ENCODE results near the gene SH3BP2. TPM values are rescaled to one million over a fixed set of nuclear protein-coding genes. Genes with fewer than 3 reads are reported as not detected.

SH3BP2 gene
- total and polyA plus RNA-seq, 10 of the 15 experiments (the other 5 are each of a cell fraction or from before 2014, with no cell fraction given): 1.1 to 61.8 (median 23.9) TPM

DNA sequence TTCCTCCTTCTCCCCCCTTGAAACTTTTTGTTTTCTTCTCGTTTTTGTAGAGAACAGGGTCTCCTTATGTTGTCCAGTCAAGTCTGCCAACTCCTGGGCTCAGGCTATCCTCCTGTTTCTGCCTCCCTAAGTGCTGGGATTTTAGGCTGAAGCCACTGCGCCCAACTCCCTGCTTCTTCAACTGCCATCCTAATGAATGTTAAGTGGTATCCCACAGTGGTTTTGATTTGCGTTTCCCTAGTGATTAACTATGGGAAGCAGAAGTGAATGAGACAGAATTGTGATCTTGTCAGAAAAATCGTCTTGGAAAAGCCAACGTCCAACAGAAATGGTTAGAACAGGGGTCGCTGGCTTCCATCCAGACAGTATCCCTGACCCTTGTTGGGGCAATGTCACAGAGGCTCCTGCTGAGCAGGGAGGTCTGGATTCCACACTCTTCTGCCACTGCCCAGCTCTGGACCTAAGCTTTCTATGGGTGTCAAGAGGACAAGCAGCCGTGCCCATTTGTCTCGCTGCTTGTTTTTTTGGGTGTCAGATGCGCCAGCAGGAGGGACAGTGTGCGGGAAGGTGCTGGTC lies 49.9 kb downstream of the SH3BP2 start (continued):
- TF ChIP-seq ZNF592 (IDR thresholded peaks at IDR 0.05): no peak

- H2AFZ ChIP-seq (ENCODE audit: control insufficient read depth, low read depth, low read length): peak within 1 kb of the TSS; percentile 80
- H3K27me3 ChIP-seq (replicated peaks in 1 of 2; ENCODE audit: control insufficient read depth in 2 of 2, insufficient read depth in 2 of 2, low read length in 1 of 2): no peaks in the 10 kb centered on the region
- ChIA-PET POLR2A (interaction anchor here (1.8 kb wide), 1 partner anchor 94 kb away, joined by 3 read pairs; no protein-coding TSS in a partner anchor), RAD21 (ENCODE audit: unreplicated experiment) (no interaction called here), SMC1A (ENCODE audit: uncharacterized antibody, unreplicated experiment) (no interaction called here), CTCF (no interaction called here)
- H3K27ac ChIP-seq (ENCODE audit: control insufficient read depth, insufficient read depth): peak within 1 kb of the TSS; percentile 78
- WGBS (ENCODE audit: insufficient coverage, insufficient replicate concordance, low lambda C conversion rate, missing lambda C conversion rate): 2% methylated on average over 45 of the region's 65 CpGs
- no TSS peak for BruUV-seq (replicated peaks)
- no peaks in the 10 kb centered on the region for H3K9me3 ChIP-seq (replicated peaks; ENCODE audit: control insufficient read depth, insufficient read depth, low read length)
- peak within 1 kb of the TSS; percentile 95 for H3K4me2 ChIP-seq (ENCODE audit: control insufficient read depth, insufficient read depth)
- peaks cover 24% of the 10 kb centered on the region for H3K4me1 ChIP-seq (ENCODE audit: control insufficient read depth, insufficient read depth, low read length)
- DNase-seq (ENCODE audit: low read depth, low spot score): peak; percentile 94
- H3K36me3 ChIP-seq (ENCODE audit: control insufficient read depth in 2 of 2, insufficient read depth in 2 of 2, low read length in 1 of 2): no peaks in the 10 kb centered on the region
- intact Hi-C loops (cut with micrococcal nuclease; ENCODE audit: unreplicated experiment) (loop anchor here (5.0 kb wide), 1 partner anchor 119 kb away; the partner anchor contains the start of genes GRK4 and NOP14), in situ Hi-C loops (cut with MboI) (no loop called here)
- ATAC-seq: peak; percentile 90
- H3K4me3 ChIP-seq: peak within 1 kb of the TSS; percentile 81
- peak within 1 kb of the TSS; percentile 82 for H3K9ac ChIP-seq (ENCODE audit: control insufficient read depth, insufficient read depth, low read length)
- H3K79me2 ChIP-seq (ENCODE audit: control insufficient read depth, insufficient read depth, low read length): peaks cover 41% of the 10 kb centered on the region
- H4K20me1 ChIP-seq (ENCODE audit: control insufficient read depth, insufficient read depth): no peaks in the 10 kb centered on the region
- peak; percentile 74 for FAIRE-seq
- no peak for TF ChIP-seq SREBF2 (IDR thresholded peaks at IDR 0.05; ENCODE audit: low read length)
- TF ChIP-seq EP300 (IDR thresholded peaks at IDR 0.05; ENCODE audit: borderline replicate concordance in 1 of 2, control insufficient read depth in 1 of 2, low read depth in 2 of 2, low read length in 2 of 2): no peak
- no peak for TF ChIP-seq CHD4 (IDR thresholded peaks at IDR 0.05)
- TF ChIP-seq, protein P1, sequence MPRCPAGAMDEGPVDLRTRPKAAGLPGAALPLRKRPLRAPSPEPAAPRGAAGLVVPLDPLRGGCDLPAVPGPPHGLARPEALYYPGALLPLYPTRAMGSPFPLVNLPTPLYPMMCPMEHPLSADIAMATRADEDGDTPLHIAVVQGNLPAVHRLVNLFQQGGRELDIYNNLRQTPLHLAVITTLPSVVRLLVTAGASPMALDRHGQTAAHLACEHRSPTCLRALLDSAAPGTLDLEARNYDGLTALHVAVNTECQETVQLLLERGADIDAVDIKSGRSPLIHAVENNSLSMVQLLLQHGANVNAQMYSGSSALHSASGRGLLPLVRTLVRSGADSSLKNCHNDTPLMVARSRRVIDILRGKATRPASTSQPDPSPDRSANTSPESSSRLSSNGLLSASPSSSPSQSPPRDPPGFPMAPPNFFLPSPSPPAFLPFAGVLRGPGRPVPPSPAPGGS (IDR thresholded peaks at IDR 0.05; ENCODE audit: borderline replicate concordance, insufficient read depth, low read depth, low read length, poor library complexity, severe bottlenecking): peak; percentile 36
- peak; percentile 85 for TF ChIP-seq NFYB (IDR thresholded peaks at IDR 0.05; ENCODE audit: insufficient read depth, low read depth, low read length)
- no peak for TF ChIP-seq MXI1 (IDR thresholded peaks at IDR 0.05; ENCODE audit: low read depth, low read length)
- TF ChIP-seq HDGF (IDR thresholded peaks at IDR 0.05): no peak
- TF ChIP-seq, protein P2, sequence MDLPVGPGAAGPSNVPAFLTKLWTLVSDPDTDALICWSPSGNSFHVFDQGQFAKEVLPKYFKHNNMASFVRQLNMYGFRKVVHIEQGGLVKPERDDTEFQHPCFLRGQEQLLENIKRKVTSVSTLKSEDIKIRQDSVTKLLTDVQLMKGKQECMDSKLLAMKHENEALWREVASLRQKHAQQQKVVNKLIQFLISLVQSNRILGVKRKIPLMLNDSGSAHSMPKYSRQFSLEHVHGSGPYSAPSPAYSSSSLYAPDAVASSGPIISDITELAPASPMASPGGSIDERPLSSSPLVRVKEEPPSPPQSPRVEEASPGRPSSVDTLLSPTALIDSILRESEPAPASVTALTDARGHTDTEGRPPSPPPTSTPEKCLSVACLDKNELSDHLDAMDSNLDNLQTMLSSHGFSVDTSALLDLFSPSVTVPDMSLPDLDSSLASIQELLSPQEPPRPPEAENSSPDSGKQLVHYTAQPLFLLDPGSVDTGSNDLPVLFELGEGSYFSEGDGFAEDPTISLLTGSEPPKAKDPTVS (IDR thresholded peaks at IDR 0.05; ENCODE audit: low read depth, low read length): no peak
- no peak for TF ChIP-seq YBX1 (IDR thresholded peaks at IDR 0.05)
- no peak for TF ChIP-seq PAX5 (IDR thresholded peaks at IDR 0.05; ENCODE audit: borderline replicate concordance, low read depth, low read length)
- TF ChIP-seq SP1 (IDR thresholded peaks at IDR 0.05; ENCODE audit: low read depth, low read length): peak; percentile 98
- TF ChIP-seq KLF5 (IDR thresholded peaks at IDR 0.05; ENCODE audit: partially characterized antibody): no peak
Measured at GRCh38 chr4:2843263-2843940, 50.5 kb downstream of the SH3BP2 start, which contains the start of gene ADD1. Gene ADD1 (plus strand): TSS chr4:2843844. CDS start chr4:2875916, 32,072 bp downstream.
